ENCODE results near the gene LINGO3.

DNA sequence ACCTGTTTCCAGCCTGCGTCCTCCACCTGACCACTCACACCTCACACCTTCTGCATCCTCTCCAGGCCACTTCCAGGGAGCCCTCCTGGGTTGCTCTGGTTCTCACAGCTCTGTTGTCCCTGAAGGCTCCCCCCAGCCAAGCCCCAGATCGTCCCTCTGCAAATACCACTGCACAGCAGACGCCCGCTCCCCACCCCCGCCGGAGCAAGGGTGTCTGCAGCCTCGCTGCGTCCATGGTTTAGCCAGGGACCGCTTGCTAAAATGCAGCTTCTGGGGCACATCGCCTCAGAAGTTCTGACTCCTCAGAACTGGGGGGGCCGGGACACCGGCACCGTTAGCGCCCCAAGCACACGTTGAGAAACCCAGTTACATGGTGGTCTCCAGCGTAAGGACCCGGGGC is 983 bp downstream of the LINGO3 start:
- TF ChIP-seq, protein P1, sequence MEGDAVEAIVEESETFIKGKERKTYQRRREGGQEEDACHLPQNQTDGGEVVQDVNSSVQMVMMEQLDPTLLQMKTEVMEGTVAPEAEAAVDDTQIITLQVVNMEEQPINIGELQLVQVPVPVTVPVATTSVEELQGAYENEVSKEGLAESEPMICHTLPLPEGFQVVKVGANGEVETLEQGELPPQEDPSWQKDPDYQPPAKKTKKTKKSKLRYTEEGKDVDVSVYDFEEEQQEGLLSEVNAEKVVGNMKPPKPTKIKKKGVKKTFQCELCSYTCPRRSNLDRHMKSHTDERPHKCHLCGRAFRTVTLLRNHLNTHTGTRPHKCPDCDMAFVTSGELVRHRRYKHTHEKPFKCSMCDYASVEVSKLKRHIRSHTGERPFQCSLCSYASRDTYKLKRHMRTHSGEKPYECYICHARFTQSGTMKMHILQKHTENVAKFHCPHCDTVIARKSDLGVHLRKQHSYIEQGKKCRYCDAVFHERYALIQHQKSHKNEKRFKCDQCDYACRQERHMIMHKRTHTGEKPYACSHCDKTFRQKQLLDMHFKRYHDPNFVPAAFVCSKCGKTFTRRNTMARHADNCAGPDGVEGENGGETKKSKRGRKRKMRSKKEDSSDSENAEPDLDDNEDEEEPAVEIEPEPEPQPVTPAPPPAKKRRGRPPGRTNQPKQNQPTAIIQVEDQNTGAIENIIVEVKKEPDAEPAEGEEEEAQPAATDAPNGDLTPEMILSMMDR (IDR thresholded peaks at IDR 0.05): no peak
- TF ChIP-seq POLR2AphosphoS5 (IDR thresholded peaks at IDR 0.05) (no peak), POLR2A (IDR thresholded peaks at IDR 0.05) (no peak)

Measured in suprapubic skin (tissue), 4 donors.